Measurements from ENCODE around the gene HDGF. TPM values are rescaled to one million over a fixed set of nuclear protein-coding genes. Genes with fewer than 3 reads are reported as not detected.

HDGF gene
- total and polyA plus RNA-seq, 9 of the 15 experiments (the other 6 are each of a cell fraction or from before 2014, with no cell fraction given) = 38.8 to 601 (median 400) TPM

DNA sequence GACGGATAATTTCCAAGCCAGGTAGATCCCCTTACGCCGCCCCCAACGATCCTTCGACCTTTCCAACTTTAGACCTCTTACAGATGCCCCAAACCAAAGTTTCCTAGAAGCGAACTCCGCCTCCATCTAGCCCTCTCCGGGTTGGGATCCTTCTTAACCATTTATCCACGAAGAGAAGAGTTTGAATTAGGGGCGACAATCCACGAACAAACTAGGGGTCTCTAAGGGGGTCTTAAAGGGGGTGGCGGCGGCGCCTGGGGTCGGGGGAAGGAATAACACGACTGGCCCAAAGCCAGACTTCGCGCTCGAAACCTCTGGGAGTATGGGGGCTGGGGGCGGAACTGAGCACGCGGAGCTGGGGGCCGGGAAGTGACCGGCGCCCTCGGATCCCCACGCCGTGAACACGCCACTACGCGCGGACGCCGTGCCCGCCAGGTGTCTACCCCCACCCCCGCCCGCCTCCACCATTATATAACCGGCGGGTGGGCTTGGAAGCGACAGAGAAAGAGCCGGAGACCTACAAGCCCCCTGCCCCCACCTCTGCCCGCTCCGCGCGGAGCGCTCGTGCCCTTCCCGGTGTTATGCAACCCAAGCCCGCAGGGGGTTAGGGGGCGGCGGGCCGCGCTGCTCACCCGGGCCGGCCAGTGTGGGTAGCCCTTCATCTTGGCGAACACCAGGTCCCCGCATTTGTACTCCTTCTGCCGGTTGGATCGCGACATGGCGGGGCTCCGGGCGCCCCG, 594 bp downstream of the HDGF start (continued):
- no peak for TF ChIP-seq RBM34 (IDR thresholded peaks at IDR 0.05; ENCODE audit: borderline replicate concordance, insufficient read depth, low read length)
- TF ChIP-seq, protein P1, sequence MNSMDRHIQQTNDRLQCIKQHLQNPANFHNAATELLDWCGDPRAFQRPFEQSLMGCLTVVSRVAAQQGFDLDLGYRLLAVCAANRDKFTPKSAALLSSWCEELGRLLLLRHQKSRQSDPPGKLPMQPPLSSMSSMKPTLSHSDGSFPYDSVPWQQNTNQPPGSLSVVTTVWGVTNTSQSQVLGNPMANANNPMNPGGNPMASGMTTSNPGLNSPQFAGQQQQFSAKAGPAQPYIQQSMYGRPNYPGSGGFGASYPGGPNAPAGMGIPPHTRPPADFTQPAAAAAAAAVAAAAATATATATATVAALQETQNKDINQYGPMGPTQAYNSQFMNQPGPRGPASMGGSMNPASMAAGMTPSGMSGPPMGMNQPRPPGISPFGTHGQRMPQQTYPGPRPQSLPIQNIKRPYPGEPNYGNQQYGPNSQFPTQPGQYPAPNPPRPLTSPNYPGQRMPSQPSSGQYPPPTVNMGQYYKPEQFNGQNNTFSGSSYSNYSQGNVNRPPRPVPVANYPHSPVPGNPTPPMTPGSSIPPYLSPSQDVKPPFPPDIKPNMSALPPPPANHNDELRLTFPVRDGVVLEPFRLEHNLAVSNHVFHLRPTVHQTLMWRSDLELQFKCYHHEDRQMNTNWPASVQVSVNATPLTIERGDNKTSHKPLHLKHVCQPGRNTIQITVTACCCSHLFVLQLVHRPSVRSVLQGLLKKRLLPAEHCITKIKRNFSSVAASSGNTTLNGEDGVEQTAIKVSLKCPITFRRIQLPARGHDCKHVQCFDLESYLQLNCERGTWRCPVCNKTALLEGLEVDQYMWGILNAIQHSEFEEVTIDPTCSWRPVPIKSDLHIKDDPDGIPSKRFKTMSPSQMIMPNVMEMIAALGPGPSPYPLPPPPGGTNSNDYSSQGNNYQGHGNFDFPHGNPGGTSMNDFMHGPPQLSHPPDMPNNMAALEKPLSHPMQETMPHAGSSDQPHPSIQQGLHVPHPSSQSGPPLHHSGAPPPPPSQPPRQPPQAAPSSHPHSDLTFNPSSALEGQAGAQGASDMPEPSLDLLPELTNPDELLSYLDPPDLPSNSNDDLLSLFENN (IDR thresholded peaks at IDR 0.05; ENCODE audit: low read depth in 2 of 2, low read length in 2 of 2) = no peak
- TF ChIP-seq NCOA4 (IDR thresholded peaks at IDR 0.05; ENCODE audit: partially characterized antibody) = no peak
- TF ChIP-seq, protein P2, sequence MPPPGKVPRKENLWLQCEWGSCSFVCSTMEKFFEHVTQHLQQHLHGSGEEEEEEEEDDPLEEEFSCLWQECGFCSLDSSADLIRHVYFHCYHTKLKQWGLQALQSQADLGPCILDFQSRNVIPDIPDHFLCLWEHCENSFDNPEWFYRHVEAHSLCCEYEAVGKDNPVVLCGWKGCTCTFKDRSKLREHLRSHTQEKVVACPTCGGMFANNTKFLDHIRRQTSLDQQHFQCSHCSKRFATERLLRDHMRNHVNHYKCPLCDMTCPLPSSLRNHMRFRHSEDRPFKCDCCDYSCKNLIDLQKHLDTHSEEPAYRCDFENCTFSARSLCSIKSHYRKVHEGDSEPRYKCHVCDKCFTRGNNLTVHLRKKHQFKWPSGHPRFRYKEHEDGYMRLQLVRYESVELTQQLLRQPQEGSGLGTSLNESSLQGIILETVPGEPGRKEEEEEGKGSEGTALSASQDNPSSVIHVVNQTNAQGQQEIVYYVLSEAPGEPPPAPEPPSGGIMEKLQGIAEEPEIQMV (tag; conservative IDR thresholded peaks at IDR 0.05; ENCODE audit: low read depth) = no peak
- TF ChIP-seq, protein P3, sequence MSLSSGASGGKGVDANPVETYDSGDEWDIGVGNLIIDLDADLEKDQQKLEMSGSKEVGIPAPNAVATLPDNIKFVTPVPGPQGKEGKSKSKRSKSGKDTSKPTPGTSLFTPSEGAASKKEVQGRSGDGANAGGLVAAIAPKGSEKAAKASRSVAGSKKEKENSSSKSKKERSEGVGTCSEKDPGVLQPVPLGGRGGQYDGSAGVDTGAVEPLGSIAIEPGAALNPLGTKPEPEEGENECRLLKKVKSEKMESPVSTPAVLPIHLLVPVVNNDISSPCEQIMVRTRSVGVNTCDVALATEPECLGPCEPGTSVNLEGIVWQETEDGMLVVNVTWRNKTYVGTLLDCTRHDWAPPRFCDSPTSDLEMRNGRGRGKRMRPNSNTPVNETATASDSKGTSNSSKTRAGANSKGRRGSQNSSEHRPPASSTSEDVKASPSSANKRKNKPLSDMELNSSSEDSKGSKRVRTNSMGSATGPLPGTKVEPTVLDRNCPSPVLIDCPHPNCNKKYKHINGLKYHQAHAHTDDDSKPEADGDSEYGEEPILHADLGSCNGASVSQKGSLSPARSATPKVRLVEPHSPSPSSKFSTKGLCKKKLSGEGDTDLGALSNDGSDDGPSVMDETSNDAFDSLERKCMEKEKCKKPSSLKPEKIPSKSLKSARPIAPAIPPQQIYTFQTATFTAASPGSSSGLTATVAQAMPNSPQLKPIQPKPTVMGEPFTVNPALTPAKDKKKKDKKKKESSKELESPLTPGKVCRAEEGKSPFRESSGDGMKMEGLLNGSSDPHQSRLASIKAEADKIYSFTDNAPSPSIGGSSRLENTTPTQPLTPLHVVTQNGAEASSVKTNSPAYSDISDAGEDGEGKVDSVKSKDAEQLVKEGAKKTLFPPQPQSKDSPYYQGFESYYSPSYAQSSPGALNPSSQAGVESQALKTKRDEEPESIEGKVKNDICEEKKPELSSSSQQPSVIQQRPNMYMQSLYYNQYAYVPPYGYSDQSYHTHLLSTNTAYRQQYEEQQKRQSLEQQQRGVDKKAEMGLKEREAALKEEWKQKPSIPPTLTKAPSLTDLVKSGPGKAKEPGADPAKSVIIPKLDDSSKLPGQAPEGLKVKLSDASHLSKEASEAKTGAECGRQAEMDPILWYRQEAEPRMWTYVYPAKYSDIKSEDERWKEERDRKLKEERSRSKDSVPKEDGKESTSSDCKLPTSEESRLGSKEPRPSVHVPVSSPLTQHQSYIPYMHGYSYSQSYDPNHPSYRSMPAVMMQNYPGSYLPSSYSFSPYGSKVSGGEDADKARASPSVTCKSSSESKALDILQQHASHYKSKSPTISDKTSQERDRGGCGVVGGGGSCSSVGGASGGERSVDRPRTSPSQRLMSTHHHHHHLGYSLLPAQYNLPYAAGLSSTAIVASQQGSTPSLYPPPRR (CRISPR knock-in tag; IDR thresholded peaks at IDR 0.05; ENCODE audit: borderline replicate concordance) = no peak
- no peak for TF ChIP-seq JUNB (CRISPR knock-in tag; conservative IDR thresholded peaks at IDR 0.05)
- TF ChIP-seq SRSF3 (IDR thresholded peaks at IDR 0.05; ENCODE audit: insufficient read depth, low read length) = 0 out of 2 replicates have a peak, but pooled peaks have one; percentile 49
- no peak for TF ChIP-seq RCOR1 (IDR thresholded peaks at IDR 0.05; ENCODE audit: borderline replicate concordance in 1 of 2, low read depth in 2 of 2, low read length in 2 of 2)
- TF ChIP-seq SLC30A9 (CRISPR knock-in tag; IDR thresholded peaks at IDR 0.05) = no peak
- no peak for TF ChIP-seq ARID2 (IDR thresholded peaks at IDR 0.05)
- TF ChIP-seq, protein P4, sequence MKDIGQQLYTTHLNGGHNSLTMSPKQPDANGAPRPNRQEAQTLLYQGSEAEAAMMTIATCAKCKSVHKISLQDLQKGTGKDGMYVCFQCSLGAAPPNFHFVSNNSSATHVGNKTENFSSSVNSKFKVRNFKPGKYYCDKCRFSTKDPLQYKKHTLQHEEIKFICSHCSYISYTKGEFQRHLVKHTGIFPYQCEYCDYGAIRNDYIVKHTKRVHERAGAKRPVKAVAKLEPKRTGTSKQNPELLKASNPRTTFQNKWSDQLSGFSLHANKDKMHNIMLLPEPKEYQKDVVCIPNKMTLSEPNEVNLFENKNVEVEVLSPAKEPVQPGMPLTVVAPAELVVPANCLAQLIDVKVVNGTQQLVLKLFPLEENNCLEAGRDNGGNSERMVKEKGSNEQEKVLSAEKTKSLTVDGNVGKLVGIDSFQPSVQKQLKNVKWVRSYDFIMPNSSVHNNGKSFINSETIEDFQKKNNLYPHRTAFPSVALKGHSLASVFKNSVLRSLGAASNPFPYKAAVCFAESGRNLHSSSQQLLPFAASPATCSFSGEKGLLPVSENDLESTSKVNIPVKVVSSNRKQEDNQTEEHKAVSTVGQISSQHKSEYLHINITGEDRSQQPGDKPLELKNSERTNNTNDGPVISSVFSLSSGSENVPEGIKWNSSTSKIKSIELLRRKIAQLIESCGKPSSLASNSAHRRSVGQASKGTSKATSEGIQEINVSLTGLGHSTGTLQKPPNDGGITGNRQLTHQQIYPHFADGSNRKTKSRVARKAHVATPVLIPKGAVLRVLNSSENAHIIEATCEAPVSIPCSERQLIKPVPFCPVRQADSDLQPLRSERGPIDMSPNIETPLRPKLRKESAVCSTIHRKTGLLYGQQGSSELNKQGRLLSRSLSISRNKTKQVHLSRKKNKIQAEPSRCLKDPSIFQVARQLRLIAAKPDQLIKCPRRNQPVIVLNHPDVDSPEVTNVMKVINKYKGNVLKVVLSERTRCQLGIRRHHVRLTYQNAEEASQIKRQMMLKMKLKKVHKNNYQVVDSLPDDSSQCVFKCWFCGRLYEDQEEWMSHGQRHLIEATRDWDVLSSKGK (CRISPR knock-in tag; IDR thresholded peaks at IDR 0.05) = no peak

All from K562 (cell line).